HEK293 (cell line): ENCODE results near the gene CBFA2T2.

Experiments used
- ZBTB8A ChIP-seq: fragments of 450-650 bp; formaldehyde crosslinking; IDR thresholded peaks from 2 replicates; pipeline ENCODE4 v1.5.1; 2016; ENCODE audit warnings: missing biosample characterization, missing genetic modification characterization
- ZNF791 ChIP-seq: fragments of 450-650 bp; formaldehyde crosslinking; IDR thresholded peaks from 2 replicates; pipeline ENCODE4 v1.5.1; 2016; ENCODE audit warnings: missing biosample characterization, missing genetic modification characterization

GRCh38 chr20:33693289-33693688, 203.4 kb downstream of the CBFA2T2 start:
- TF ChIP-seq ZNF791 (tag by site-specific recombination) = no peak
- TF ChIP-seq ZBTB8A (tag by site-specific recombination) = no peak
